T47D (cell line): ENCODE results near the gene GLT8D2.

ENCODE experiments used
- DNase-seq, 2 experiments: peaks; one replicate each; pipeline versions ENCODE4 v3.0.0 to v3.0.0-alpha.2; 2011 to 2012; ENCODE audit warnings: low read depth in 1 of 2, low spot score in 1 of 2
- JUND ChIP-seq: IDR thresholded peaks from 2 replicates; pipeline ENCODE4 v1.6.1; 2012; ENCODE audit warnings: low read depth
- in situ Hi-C: cut with HindIII; loops from 2 replicates; pipeline ENCODE4 v1.10.0; 2016; ENCODE audit warnings: low sequenced_read_pairs, low pct_unique_long_range_greater_than_20kb

Gene GLT8D2

GRCh38 chr12:104064031-104064841 is 14.2 kb upstream of the GLT8D2 start, which contains the start of gene HCFC2:
Gene HCFC2 (plus strand): TSS chr12:104064531. CDS start chr12:104064561, 30 bp downstream.
- no peak for TF ChIP-seq JUND
- in situ Hi-C loops, result no loop called here
- peak; percentile 89 to 98 for DNase-seq

- DNase-seq, result no peak
- in situ Hi-C loops, result no loop called here
- TF ChIP-seq JUND, result no peak
These were observed 13.7 kb upstream of the GLT8D2 start for GRCh38 chr12:104063712-104064030.

- no peak for DNase-seq
- in situ Hi-C loops, result no loop called here
- TF ChIP-seq JUND, result no peak
These were observed 10.8 kb upstream of the GLT8D2 start for GRCh38 chr12:104060791-104061190.

GRCh38 chr12:104059963-104060362 is 10.0 kb upstream of the GLT8D2 start:
- no peak for TF ChIP-seq JUND
- in situ Hi-C loops, result no loop called here
- no peak for DNase-seq

- no peak for TF ChIP-seq JUND
- no peak for DNase-seq
- in situ Hi-C loops, result no loop called here
These were observed 8.8 kb upstream of the GLT8D2 start for GRCh38 chr12:104058802-104059201.

- no peak for TF ChIP-seq JUND
- in situ Hi-C loops, result no loop called here
- DNase-seq, result peak in 1 of 2 experiments; percentile 53
These were observed 7.8 kb upstream of the GLT8D2 start for GRCh38 chr12:104057771-104058197.

- no peak for DNase-seq
- in situ Hi-C loops, result no loop called here
- TF ChIP-seq JUND, result no peak
These were observed 6.5 kb upstream of the GLT8D2 start for GRCh38 chr12:104056419-104056972.

- in situ Hi-C loops, result no loop called here
These were observed 5.8 kb upstream of the GLT8D2 start for GRCh38 chr12:104055686-104056388.

GRCh38 chr12:104054681-104055346 is 4.8 kb upstream of the GLT8D2 start:
- no peak for DNase-seq
- TF ChIP-seq JUND, result no peak
- in situ Hi-C loops, result no loop called here

More at GRCh38 chr12:104055686-104056388, 5.8 kb upstream of the GLT8D2 start:
- peak in 1 of 2 experiments; percentile 31 for DNase-seq
- no peak for TF ChIP-seq JUND

- in situ Hi-C loops, result no loop called here
- no peak for DNase-seq
- no peak for TF ChIP-seq JUND
These were observed 449 bp upstream of the GLT8D2 start for GRCh38 chr12:104050436-104050835.

GRCh38 chr12:104049278-104049902 is 597 bp downstream of the GLT8D2 start:
- in situ Hi-C loops, result no loop called here
- no peak for TF ChIP-seq JUND
- no peak for DNase-seq

GRCh38 chr12:104048811-104049210 is 1.2 kb downstream of the GLT8D2 start:
- TF ChIP-seq JUND, result no peak
- no peak for DNase-seq
- in situ Hi-C loops, result no loop called here
